ENCODE results near the gene RUNX2.

DNA sequence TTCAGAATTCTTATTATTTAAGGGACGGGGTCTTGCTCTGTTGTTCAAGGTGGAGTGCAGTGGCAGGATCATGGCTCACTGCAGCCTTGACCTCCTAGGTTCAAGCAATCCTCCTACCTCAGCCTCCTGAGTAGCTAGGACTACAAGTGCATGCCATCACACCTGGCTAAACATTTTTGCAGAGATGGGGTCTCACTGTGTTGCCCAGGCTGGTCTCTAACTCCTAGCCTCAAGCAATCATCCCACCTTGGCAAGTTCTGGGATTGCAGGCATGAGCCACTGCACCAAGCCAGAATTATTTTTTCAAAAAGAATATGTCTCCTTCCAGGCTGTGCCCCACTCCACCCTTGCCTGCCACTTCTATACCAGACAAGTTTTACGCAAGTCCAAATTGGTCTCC is 239.7 kb downstream of the RUNX2 start:
- TF ChIP-seq, protein P1, sequence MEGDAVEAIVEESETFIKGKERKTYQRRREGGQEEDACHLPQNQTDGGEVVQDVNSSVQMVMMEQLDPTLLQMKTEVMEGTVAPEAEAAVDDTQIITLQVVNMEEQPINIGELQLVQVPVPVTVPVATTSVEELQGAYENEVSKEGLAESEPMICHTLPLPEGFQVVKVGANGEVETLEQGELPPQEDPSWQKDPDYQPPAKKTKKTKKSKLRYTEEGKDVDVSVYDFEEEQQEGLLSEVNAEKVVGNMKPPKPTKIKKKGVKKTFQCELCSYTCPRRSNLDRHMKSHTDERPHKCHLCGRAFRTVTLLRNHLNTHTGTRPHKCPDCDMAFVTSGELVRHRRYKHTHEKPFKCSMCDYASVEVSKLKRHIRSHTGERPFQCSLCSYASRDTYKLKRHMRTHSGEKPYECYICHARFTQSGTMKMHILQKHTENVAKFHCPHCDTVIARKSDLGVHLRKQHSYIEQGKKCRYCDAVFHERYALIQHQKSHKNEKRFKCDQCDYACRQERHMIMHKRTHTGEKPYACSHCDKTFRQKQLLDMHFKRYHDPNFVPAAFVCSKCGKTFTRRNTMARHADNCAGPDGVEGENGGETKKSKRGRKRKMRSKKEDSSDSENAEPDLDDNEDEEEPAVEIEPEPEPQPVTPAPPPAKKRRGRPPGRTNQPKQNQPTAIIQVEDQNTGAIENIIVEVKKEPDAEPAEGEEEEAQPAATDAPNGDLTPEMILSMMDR (conservative IDR thresholded peaks at IDR 0.05; ENCODE audit: low read length): no peak
- no peak for TF ChIP-seq EZH2phosphoT487 (IDR thresholded peaks at IDR 0.05; ENCODE audit: borderline replicate concordance, low read depth, low read length)

Data from OCI-LY7 (cell line).